BLaER1 (cell line): ENCODE results near the gene MYADM.

ENCODE experiments used
- H3K27ac ChIP-seq: shearing (Covaris generic); formaldehyde crosslinking; 2 replicates; pipeline ENCODE4 v1.8.1; 2022
- H3K27me3 ChIP-seq: shearing (Covaris generic); formaldehyde crosslinking; 2 replicates; pipeline ENCODE4 v1.8.1; 2022
- H3K36me3 ChIP-seq: shearing (Covaris generic); formaldehyde crosslinking; 2 replicates; pipeline ENCODE4 v1.8.1; 2022
- H3K4me1 ChIP-seq: shearing (Covaris generic); formaldehyde crosslinking; 2 replicates; pipeline ENCODE4 v1.8.1; 2022
- H3K4me2 ChIP-seq: shearing (Covaris generic); formaldehyde crosslinking; 2 replicates; pipeline ENCODE4 v1.8.1; 2022
- H3K4me3 ChIP-seq: shearing (Covaris generic); formaldehyde crosslinking; 2 replicates; pipeline ENCODE4 v1.8.1; 2022
- H3K9ac ChIP-seq: shearing (Covaris generic); formaldehyde crosslinking; 2 replicates; pipeline ENCODE4 v1.8.1; 2022
- H3K9me3 ChIP-seq: shearing (Covaris generic); formaldehyde crosslinking; 2 replicates; pipeline ENCODE4 v1.8.1; 2022
- H4K20me1 ChIP-seq: shearing (Covaris generic); formaldehyde crosslinking; 2 replicates; pipeline ENCODE4 v1.8.1; 2022
- Cebpa-rat ChIP-seq: shearing (Covaris generic); IDR thresholded peaks from 2 replicates; pipeline ENCODE4 v1.8.1; 2022

Gene MYADM

DNA sequence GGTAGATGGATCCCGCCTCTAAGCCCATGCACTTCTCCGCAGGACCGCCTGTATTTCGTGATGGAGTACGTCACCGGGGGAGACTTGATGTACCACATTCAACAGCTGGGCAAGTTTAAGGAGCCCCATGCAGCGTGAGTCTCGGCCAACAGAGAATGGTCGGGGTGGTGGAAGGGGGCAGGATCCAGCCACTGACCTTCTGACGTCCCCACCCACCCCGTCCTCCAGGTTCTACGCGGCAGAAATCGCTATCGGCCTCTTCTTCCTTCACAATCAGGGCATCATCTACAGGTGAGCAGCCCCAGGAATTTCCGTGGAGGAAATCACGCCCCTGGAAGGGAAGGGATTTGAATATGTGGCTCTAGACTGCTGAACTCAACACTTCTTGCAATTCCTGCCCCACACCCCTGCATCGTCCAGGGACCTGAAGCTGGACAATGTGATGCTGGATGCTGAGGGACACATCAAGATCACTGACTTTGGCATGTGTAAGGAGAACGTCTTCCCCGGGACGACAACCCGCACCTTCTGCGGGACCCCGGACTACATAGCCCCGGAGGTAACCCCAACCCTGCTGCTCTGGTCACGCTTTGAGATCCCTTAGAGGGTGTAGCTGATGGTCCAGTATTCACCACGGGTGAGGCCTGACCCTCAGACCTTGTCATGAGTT, 32.6 kb downstream of the MYADM start:
- Histone ChIP-seq H4K20me1 (peaks cover 31% of the 10 kb centered on the region), H3K9me3 (no peaks in the 10 kb centered on the region), H3K4me2 (no peak overlapping the region), H3K27ac (no peak overlapping the region), H3K36me3 (no peaks in the 10 kb centered on the region), H3K4me1 (peaks cover 11% of the 10 kb centered on the region), H3K4me3 (no peak overlapping the region), H3K27me3 (peaks cover 30% of the 10 kb centered on the region), H3K9ac (no peak overlapping the region)
- no peak for TF ChIP-seq Cebpa-rat

DNA sequence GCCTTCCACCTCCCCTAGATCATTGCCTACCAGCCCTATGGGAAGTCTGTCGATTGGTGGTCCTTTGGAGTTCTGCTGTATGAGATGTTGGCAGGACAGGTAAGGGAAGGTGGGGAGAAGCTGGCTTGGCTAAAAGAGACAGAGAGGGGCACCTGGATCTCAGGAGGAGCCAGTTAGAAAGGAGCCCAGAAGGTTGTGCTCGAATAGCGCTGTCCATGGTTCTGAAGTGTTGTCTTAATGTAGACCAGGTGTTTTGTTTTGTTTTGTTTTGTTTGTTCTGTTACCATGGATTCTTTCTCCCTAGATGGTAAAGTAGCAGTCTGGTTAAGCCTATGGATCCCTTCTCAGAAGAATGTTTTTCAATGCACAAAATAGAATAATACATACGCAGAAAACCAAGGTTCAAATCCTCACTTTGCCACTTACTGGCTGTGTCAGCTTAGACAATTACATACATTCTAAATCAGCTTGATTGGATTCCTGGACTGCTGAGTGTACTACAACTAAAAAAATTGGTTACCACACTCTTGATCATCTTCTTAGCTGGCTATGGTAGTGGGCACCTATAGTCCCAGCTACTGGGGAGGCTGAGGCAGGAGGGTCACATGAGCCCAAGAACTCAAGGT, 35.5 kb downstream of the MYADM start:
- H3K27me3 ChIP-seq = peaks cover 51% of the 10 kb centered on the region

DNA sequence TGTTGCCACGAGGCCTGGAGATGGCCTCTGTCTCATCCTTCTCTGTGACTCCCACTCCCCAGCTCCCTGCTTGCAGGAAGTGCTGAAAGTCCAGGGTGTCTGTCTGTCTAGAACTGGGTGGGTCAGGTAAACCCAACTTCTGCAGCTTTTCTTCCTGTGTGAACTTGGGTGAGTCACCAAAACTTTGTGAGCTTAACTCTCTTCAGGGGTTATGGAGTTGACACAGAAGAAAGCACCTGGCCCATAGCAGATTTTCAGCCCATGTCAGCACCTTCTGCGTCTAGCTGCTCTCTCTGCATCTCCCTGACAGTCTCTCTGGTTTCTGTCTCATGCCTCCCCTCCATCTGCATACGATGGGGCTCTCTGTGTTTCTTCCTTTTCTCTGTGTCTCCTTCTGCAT, 37.2 kb downstream of the MYADM start:
- Histone ChIP-seq H3K27ac (no peak overlapping the region), H3K9me3 (no peaks in the 10 kb centered on the region), H3K36me3 (no peaks in the 10 kb centered on the region), H3K4me3 (no peak overlapping the region), H3K27me3 (peaks cover 64% of the 10 kb centered on the region), H4K20me1 (peaks cover 51% of the 10 kb centered on the region), H3K4me2 (no peak overlapping the region), H3K9ac (no peak overlapping the region), H3K4me1 (peaks cover 10% of the 10 kb centered on the region; the same call in 1 of the 2 replicates)
- TF ChIP-seq Cebpa-rat = no peak

More for the DNA sequence above, 35.5 kb downstream of the MYADM start:
- H3K9me3 ChIP-seq = no peaks in the 10 kb centered on the region
- no peaks in the 10 kb centered on the region for H3K36me3 ChIP-seq
- H3K4me3 ChIP-seq = no peak overlapping the region
- H3K27ac ChIP-seq = no peak overlapping the region
- H3K4me1 ChIP-seq = peaks cover 4% of the 10 kb centered on the region; the same call in 1 of the 2 replicates
- no peak for TF ChIP-seq Cebpa-rat
- no peak overlapping the region for H3K9ac ChIP-seq
- peaks cover 45% of the 10 kb centered on the region for H4K20me1 ChIP-seq
- H3K4me2 ChIP-seq = no peak overlapping the region

DNA sequence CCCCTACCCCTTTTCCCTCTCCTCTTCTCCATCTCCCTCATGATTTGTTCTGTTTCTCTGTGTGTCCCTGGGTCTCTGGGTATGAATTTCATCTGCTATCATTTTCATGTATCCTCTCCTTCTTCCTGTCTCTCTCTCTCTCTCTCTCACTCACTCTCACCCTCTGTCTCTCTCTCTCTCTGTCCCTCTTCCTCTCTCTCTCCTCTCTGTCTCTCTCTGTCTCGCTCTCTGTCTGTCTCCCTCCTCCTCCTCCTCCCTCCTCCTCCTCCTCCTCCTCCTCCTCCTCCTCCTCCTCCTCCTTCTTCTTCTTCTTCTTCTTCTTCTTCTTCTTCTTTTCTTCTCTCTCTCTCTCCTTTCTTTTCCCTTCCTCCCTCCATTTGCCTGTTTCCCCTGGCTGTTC, 38.1 kb downstream of the MYADM start:
- H3K4me3 ChIP-seq = no peak overlapping the region

DNA sequence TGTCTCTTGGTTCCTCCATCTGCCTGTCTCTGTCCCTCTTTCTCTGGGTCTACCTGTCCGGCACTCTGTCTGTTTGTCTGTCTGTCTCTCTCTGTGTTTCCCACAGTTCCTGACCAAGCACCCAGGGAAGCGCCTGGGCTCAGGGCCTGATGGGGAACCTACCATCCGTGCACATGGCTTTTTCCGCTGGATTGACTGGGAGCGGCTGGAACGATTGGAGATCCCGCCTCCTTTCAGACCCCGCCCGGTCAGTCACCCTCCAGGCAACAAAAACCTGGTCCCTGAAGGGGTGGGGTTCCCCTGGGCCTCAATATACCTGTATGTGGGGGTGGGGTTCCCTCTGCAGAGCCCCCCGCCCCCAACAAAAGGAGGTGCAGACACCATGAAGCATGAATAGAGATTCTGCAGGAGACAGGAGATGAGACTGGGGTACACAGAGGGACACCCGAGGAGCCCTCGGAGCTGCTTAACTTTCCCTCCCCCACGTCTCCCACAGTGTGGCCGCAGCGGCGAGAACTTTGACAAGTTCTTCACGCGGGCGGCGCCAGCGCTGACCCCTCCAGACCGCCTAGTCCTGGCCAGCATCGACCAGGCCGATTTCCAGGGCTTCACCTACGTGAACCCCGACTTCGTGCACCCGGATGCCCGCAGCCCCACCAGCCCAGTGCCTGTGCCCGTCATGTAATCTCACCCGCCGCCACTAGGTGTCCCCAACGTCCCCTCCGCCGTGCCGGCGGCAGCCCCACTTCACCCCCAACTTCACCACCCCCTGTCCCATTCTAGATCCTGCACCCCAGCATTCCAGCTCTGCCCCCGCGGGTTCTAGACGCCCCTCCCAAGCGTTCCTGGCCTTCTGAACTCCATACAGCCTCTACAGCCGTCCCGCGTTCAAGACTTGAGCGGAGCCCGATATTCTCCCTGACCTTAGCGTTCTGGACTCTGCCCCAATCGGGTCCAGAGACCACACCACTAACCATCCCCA, 38.8 kb downstream of the MYADM start:
- Histone ChIP-seq H3K27ac (no peak overlapping the region), H4K20me1 (peaks cover 51% of the 10 kb centered on the region), H3K4me3 (no peak overlapping the region), H3K9me3 (no peaks in the 10 kb centered on the region), H3K36me3 (no peaks in the 10 kb centered on the region), H3K4me2 (peak overlapping the region; percentile 9; the same call in 1 of the 2 replicates), H3K27me3 (peaks cover 80% of the 10 kb centered on the region), H3K9ac (no peak overlapping the region), H3K4me1 (peaks cover 10% of the 10 kb centered on the region; the same call in 1 of the 2 replicates)
- TF ChIP-seq Cebpa-rat = no peak

More for the DNA sequence above, 38.1 kb downstream of the MYADM start:
- no peak overlapping the region for H3K4me2 ChIP-seq
- H3K9me3 ChIP-seq = no peaks in the 10 kb centered on the region
- no peaks in the 10 kb centered on the region for H3K36me3 ChIP-seq
- peaks cover 51% of the 10 kb centered on the region for H4K20me1 ChIP-seq
- no peak for TF ChIP-seq Cebpa-rat
- H3K9ac ChIP-seq = no peak overlapping the region
- H3K4me1 ChIP-seq = peaks cover 10% of the 10 kb centered on the region; the same call in 1 of the 2 replicates
- H3K27ac ChIP-seq = no peak overlapping the region
- H3K27me3 ChIP-seq = peaks cover 73% of the 10 kb centered on the region

DNA sequence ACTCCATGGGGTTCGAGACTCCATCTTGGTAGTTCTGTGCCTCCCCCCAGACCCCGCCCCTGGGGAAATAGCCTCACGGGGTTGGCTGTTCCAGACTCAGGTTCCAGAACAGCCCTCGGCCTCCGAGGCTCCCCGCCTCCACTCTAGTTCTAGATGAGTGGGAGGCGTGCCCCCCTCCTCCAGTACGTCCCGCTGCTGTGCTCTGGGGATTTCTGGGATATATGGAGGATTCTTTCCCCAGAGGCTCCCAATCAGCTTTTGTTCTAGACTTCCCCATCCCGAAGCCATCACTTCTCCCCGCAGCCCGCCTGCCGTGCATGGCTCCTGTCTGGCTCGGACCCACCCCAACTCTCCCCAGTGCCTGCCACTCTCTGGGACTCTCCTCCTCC, 39.5 kb downstream of the MYADM start:
- Histone ChIP-seq H3K27ac (no peak overlapping the region), H3K4me2 (no peak overlapping the region; the same call in 1 of the 2 replicates), H3K9me3 (no peaks in the 10 kb centered on the region), H3K27me3 (peaks cover 87% of the 10 kb centered on the region), H3K4me1 (peaks cover 10% of the 10 kb centered on the region; the same call in 1 of the 2 replicates), H4K20me1 (peaks cover 50% of the 10 kb centered on the region), H3K9ac (no peak overlapping the region), H3K4me3 (no peak overlapping the region), H3K36me3 (no peaks in the 10 kb centered on the region)
- no peak for TF ChIP-seq Cebpa-rat

DNA sequence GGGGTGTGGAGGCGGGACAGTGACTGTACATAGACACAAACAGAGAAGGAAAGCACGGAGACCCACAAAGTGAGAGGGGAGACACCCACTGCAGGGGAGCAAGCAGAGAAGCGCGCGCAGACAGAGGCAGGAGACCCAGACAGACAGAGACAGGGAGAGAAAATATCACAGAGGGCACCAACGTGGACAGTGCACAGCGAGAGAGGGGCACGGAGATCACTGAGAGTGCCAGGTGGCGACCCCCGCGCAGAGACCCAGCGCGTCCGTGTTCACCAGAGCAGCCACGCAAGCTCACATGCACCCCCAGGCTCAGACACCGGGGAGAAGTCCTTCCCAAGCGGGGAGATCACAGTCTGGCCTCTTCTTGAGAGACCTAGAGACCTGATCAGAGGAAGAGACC, 40.0 kb downstream of the MYADM start:
- peaks cover 10% of the 10 kb centered on the region; the same call in 1 of the 2 replicates for H3K4me1 ChIP-seq
- no peak overlapping the region for H3K27ac ChIP-seq
- H3K27me3 ChIP-seq = peaks cover 92% of the 10 kb centered on the region
- no peaks in the 10 kb centered on the region for H3K36me3 ChIP-seq
- no peaks in the 10 kb centered on the region for H3K9me3 ChIP-seq
- TF ChIP-seq Cebpa-rat = no peak
- H4K20me1 ChIP-seq = peaks cover 45% of the 10 kb centered on the region
- 0 out of 2 replicates have a peak overlapping the region, but pooled peaks have one; percentile 12 for H3K4me2 ChIP-seq
- H3K4me3 ChIP-seq = no peak overlapping the region
- no peak overlapping the region for H3K9ac ChIP-seq

DNA sequence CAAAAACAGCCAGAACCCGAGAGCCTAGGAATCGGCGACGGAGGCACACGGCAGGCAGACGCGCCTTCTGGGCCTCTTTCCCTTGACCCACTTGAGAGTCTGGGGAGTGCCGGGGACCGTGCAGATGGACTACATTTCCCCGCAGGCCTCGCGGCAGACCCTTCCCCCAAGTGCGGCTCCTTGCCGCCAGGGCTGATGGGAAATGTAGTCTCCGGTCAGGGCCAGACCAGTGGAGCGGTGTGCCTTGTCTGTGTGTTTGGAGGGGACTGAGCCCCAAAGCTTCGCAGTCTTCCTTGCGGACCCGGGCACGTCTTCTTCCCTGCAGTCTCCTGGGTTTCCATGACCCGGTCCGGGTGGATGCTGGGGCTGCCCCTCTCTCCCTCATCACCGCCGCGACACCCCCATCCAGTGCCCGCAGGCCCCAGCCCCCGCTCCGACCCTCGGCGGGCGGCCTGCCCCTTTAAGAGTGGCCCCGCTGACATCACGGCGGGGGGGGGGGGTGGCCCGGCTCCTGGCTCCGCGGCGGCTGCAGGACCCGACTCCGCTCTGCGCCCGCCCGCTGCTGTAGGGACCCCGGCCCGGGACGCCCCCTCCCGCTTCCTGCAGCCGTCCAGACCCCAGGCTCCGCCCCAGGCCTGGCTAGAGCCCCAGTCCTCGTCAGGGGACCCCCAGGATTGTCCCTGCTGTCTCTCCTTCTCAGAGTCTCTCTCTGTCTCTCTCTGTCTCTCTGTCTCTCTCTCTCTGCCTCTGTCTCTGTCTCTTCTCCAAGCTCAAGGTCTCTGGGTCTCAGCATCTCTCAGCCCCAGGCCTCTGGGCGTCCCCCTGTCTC, 40.6 kb downstream of the MYADM start:
- H3K4me3 ChIP-seq = no peak overlapping the region
- peaks cover 38% of the 10 kb centered on the region for H4K20me1 ChIP-seq
- H3K4me2 ChIP-seq = 0 out of 2 replicates have a peak overlapping the region, but pooled peaks have one; percentile 12
- H3K36me3 ChIP-seq = no peaks in the 10 kb centered on the region
- H3K27me3 ChIP-seq = peaks cover 95% of the 10 kb centered on the region
- no peak overlapping the region for H3K9ac ChIP-seq
- TF ChIP-seq Cebpa-rat = no peak
- no peaks in the 10 kb centered on the region for H3K9me3 ChIP-seq
- H3K27ac ChIP-seq = no peak overlapping the region
- H3K4me1 ChIP-seq = peaks cover 10% of the 10 kb centered on the region; the same call in 1 of the 2 replicates
